HG03460 (cell line): ENCODE measurements around the gene RAB11FIP4.

Source experiments
- ATAC-seq: cut with Tn5 transposase; IDR thresholded peaks from one replicate; pipeline ENCODE4 v1.9.1; 2021; ENCODE audit not compliant: unreplicated experiment

RAB11FIP4 gene

DNA sequence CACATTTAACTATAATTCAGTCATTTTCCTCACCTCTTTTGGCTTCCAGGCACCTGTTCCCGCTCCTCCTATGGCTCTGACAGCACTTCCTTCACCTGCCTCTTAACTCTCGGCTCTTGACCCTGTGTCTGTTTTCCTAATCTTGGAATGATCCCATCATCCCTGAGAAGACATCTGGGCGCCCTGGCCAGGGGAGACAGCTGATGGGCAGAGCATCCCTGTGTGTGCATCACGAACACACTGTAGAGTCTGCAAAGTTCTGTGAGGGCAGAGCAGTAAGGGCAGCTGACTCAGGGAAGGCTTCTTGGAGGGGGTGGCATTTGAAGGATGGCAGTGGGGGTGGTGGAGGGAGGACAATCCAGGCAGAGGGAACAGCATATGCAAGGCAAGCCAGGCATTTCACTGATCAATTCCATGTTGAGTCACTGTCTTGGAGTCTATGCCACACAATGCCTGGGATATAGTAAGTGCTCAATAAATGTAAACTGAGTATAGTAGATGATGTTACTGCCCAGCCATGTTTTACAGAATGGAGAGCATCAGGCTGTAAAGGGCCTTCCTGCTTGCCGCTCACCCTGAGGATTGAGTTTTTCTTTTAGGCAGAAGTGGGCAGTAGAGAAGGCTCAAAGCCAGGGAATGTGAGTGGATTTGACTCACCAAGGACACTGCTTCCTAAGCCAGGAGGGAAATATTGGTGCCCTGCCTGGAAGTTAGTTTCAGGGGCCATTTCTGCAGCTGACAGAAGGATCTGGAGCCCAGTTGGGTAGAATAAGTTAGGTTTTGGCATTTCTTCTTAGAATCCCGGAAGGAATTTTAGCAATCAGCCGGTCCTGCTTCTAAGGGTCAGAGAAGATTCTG lies 5.8 kb upstream of the RAB11FIP4 start:
- ATAC-seq: no peak

DNA sequence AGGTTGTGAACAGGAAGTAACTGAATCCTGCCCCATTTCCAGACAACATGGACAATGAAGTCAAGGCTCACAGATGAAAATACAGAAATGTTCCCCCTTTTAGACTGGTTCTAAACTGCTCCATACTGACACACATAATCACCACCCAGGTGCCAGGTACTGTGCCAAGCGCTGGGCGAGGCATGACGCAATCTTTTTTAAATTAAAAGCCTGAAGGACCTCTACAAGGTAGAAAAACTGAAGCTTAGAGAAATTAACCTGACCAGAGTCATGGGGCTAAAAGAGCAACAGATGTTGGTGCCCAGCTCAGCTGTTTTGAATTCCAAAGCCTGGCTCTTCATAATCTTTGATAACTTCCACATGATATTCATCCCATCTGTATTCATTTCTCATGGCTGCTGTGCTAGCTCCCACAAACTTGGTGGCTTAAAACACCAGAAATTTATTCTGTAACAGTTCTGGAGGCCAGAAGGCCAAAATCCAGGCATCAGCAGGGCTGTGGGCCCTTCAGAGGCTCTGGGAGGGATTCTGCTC lies 4.9 kb upstream of the RAB11FIP4 start:
- ATAC-seq: no peak

DNA sequence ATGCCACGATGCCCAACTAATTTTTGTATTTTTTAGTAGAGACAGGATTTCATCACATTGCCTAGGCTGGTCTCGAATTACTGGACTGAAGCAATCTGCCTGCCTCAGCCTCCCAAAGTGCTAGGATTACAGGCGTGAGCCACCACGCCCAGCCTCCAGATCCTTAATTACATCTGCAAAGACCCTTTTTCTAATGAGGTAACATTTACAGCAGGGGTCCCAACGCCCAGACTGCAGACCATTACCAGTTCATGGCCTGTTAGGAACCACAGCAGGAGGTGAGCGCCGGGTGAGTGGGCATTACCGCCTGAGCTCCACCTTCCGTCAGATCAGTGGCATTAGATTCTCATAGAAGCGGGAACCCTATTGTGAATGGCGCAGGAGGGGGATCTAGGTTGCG lies 4.0 kb upstream of the RAB11FIP4 start:
- no peak for ATAC-seq

DNA sequence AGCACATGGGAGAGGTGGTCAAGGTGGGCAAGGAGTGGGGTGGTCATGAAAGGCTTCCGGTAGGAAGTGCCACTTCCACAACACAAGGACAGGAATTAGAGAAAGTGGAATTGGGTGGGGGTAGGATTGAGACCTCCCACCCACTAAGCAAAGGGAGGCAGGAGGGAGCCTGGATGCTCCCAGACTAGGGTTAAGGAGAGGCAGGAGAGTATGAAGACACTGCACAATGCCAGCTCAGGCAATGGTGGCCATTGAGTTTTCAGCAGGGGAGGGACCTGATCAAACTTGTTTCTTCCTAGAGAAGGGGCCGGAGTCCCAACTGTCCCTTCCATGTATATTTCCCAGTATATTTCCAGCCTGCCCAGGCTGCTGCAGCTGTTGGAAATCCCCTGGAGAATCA lies 3.1 kb upstream of the RAB11FIP4 start:
- ATAC-seq: no peak

DNA sequence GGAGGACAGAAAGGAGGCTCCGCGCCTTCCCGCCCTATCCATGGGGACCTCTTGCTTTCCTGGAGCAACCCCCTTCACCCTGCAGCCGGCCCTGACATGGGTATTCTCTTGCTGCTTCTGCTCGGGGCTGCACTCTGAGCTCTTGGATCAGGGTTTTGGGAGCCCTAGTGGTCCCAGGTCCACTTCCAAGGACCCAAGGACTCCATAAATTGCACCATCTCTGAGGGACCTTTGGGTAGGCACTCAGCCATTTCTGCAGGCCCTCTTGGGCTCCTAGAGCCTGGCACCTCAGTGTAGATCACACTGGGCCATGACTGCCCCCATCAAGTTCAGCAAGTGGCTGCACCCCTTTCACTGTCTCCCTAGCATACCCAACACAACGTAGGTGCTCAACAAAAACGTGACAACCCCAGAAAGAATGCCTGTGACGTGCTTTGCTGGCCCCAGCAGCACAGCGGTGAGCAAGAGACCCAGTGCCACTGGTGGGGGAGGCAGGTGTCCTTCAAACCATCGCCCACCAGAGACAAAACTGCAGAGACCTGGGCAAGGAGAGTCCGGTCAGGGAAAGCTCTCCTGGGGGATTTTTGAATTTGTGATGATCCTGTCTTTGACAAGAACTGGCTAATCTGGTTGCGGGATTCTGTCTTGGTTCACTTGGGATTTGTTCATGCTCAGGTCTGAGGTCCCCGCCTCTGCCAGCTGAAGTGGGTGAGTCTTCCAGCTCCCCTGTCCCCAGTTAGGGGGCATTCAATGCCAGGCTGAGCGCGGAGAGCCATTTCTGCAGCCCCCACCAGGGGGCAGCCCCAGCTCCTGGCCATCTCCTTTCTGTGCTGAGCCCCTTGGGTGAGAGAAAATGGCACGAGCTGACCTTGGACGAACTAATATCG lies 2.5 kb upstream of the RAB11FIP4 start:
- ATAC-seq: no peak

DNA sequence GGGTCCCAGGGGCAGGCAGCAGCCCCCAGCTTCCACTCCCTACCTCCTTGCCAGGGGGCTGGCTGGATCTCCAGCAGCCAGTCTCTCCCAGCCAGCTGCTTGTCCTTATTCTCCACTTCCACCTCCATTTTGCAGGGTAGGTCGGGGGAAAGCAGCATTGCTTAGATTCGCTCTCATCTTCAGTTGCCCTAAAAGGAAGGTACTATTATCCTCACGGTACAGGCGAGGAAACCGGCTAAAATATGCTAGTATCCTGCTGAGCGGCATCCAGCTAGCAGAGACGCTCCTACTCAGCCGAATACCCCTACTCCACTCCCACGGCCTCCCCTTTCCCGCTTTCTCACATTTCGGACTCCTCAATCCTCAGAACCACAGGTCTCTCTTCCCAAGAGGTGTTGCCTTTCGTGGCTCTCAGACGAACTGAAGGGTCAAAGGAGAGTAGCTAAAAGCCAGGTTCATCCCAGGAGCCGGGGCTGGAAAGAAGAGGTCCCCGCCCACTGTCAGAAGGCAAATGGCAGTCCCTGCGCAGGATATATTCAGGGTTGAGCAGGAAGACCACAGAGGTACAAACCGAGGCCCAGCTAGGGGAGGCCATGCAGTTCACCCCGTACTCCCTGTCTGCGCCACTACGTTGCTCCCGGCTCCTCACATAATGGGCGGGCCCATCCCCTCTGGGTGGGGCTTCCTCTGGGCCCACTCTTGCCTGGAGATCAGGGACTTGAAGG lies 1.7 kb upstream of the RAB11FIP4 start:
- no peak for ATAC-seq

DNA sequence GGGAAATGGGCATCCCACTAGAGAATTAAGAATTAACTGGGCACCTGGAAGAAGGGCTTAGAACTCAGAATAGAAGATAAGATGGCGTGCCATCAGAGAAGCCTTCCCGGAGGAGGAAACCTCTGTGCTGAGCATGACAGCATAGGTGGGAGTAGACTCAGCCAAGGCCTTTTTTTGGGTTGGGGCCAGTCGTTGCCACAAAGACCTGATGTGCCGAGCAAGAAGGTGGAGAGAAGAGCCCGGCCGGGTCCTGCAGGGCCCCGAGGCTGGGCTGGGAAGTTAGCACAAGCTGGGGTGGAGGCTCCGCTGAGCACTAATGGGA lies 1.1 kb upstream of the RAB11FIP4 start:
- ATAC-seq: no peak

DNA sequence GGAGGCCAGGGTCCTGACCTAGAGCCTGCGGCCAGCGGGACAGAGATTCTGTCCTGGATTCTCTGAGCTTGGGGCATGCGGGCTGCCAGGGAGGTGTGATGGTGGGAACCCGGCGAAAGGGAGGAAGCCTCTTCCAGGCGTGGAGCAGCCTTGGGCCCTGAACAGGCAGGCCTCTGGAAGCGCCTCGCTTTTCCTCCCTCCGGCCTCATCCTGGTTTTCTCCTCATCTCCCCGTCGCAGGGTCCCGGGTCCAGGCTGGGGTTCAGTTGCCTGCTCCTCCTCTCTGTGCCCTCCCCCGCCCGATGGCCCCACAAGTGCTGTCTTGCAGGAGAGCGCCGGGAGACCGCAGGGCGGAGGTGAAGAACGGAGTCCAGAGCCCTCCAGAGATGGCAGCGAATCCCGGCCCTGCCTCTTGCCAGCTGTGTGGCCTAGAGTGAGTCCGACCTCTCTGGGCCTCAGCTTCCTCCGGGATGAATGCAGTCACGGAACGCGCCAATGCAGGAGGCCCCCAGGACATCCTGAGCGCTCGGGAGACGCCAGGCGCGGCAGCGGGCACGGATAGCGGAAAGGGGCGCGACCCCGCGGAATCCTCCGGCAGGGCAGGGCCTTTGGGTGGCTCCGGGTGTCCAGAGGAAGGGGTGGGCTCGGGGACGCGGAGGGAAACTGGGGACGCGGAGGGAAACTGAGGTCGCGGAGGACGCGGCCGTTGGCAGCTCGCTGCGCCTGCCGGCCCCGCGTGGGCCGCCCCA lies 553 bp upstream of the RAB11FIP4 start:
- ATAC-seq: no peak

DNA sequence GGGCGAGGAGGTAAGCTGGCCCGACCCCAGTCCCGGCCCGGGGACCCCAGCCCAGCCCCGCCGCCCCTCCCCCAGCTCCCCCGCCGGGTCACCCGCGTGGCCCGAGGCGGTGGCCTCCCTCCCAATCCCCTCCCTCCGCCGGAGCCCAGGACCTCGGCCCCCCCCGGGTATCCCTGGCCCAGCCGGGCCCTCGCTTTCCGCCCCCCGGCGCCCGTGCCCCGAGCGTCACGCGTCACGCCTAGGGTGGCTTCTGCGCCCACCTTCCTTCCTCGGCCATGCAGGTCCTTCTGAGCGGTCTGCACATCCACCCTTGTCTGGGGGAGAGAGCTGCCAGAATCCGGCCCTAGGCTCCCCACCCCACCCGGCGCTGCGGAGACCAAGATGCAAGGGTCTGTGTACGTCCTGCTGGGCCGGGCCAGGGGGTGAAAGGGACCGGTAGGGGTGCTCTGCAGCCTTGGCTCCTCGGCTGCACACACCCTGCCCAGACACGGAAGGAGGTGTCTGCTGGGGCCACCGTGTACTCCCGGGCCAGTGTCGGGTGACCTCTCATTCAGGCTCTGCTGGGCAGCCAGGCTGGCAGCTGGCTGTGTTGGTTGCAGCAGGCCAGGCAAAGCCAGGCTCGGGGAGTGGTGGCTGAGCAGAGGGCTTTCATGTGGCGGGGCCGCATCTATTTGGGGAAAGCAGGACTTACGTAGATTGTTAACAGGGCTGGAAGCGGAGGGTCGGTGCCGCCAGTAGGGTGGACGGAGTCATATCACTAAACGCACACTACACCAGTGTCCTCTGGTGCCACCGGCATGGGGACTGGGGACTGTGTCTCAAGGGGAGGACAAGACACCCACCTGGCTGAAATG lies 754 bp downstream of the RAB11FIP4 start:
- ATAC-seq: no peak

- ATAC-seq: no peak
These were observed 1.6 kb downstream of the RAB11FIP4 start for GRCh38 chr17:31392856-31393748.

DNA sequence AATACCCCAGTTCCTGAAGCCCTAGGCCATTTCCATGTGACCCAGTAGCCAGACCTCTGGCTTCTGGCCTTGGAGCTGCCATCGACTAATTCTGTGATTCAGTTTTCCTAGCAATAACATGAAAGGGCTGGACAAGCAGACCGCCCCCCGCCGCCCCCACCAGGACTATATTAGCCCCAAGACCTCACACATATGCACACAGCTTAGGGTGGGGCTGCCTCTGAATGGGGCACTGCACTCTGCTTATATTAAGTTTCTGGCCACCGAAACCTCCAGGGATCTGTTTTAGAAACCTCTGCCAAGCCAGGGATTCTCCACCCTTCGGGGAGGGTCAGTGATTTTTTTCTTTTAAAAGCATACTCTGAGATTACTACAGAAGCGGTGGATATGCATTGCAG lies 2.3 kb downstream of the RAB11FIP4 start:
- no peak for ATAC-seq

- no peak for ATAC-seq
These were observed 3.1 kb downstream of the RAB11FIP4 start for GRCh38 chr17:31394544-31394943.

DNA sequence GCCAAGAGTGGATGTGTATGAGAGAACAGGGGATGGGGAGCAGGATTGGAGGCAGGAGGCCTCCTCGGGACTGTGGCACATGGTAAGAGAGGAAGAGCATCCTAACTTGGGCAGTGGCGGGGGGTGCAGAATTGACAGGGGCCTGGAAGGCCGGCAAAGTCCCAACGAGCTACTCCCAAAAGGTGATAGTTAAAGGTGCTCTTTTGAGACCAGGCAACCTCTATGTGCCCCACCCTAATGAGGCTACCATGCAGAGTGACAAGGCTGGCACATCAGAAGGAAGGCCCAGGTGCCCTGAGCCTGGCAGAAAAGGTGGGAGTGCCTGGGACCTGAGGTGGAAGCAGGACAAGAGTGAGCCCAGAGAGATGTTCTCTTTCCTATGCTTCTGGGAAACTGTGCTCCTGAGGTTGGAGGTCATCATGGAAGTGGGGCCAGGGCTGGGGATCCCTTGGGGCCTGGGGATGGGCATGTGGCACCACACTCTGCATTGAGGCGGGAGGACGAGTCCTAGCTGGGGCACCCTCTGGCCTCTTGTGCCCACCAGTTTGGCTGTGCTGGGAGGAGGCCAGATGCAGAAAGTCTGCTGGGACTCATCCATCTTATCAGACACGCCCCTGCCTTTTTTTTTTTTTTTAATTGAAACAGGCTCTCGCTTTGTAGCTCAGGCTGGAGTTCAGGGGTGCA lies 5.9 kb downstream of the RAB11FIP4 start:
- no peak for ATAC-seq

DNA sequence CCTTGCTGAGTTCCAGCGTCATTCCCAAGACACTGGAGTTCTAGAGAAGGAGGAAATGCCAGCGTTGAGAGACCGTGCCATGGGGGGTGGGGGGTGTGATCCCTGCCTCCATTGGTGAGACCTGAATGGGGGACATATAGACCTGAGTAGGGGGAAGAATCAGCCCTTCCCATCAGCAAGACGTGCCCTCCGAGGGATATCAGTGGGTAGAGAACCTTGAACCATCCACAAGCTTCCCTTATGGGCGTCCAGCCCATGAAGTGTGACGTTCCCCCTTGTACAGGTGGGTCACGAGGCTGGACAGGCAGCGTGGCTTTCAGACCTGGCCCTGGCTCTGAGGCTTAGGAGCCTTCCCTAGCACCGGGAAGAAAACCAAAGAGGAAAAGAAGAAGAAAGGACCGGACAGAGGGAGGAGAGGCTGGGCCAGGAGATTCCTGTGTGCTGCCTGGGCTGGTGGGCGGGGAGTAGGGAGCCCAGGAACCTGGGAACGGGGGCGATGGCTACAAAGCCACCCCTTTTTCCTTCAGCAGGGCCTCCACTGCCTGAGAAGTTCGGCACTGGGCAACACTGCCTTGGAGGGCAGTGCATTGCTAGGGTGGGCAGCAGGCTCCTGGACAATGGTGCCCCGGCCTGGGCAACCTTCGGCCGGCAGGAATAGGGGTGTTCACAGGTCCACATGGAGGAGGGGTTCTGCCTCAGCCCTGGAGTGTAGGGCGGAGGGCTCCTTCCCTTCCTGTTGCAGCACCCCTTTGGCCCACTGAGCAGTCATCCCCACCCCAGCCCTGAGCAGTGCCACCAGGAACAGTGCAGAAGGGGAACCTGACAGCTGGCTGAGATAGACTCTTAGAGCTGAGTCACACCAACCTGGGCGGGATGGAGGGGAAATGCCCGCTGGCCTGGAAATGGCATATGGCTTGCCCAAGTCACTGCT lies 7.2 kb downstream of the RAB11FIP4 start:
- ATAC-seq: no peak

DNA sequence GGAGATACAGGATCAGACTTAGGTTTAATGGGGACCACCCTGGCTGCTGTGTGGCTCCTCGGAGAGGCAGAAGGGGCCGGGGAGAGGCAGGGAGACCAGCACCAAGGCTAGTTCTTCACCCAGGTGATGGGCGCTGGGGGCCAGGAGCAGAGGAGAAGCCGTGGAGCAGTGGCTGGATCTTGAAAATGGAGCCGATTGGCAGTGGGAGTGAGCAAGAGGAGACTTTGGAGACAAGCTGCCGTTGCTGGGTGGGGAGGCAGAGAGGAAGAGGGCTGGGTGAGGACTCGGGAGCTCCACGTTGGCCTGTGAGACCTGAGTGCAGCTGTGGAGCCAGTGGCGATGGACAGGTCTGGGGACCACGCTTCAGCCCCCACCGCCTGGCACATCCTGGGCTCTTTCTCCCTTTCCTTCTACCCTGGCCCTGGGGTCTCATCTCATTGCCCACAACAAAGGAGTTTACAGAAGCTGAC lies 9.0 kb downstream of the RAB11FIP4 start:
- no peak for ATAC-seq

DNA sequence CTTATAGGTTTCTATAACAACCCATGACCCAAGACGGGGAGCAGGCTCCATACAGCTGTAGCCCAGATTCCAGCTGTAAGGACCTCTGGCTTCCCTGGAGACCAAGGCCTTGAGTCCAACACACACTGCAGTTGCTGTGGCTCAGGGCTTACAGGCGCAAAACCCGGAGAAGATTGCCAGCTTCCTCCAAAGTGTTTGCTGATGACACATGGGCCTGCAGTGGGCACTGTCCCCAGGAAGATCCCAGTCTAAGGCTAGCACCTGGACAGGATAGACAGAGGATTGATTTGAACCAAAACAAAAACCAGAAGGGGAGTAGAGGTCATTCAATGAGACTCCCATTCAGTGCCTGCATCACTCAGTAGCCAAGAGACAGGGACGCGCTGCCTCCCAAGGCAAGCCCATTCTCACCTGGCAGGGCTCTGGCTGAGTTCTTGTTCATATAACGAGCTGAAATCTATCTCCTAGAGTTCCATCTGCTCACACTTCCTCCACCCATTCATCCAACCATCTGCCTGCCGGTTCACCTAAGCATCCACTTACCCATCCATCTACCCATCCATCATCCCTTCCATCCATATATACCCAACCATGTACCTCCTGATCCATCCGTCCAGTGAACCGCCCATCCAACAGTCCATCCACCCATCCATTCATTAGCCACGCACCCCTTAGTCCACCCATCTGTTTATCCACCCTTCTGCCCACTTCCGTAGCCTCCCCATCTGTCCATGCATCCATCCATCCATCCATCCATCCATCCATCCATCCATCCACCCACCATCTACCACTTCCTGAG lies 10.2 kb downstream of the RAB11FIP4 start:
- no peak for ATAC-seq
